Stimulated activated CD4-positive, alpha-beta T cell treated with anti-CD3 and anti-CD28 coated beads, Interleukin-15, amount 100 ng/mL, for 1 hour (primary cell): ENCODE measurements around the gene LONRF2.
"Not testable (repeated sequence)": the region's sequence is repeated elsewhere in the genome, so short reads cannot be mapped to it uniquely, and the experiment has no call there.

Experiments
- DNase-seq, 2 donors: peaks; one replicate each; pipeline ENCODE4 v3.0.0-alpha.2; 2020; ENCODE audit warnings: low read depth in 1 of 2, low spot score in 1 of 2

LONRF2 gene

DNA sequence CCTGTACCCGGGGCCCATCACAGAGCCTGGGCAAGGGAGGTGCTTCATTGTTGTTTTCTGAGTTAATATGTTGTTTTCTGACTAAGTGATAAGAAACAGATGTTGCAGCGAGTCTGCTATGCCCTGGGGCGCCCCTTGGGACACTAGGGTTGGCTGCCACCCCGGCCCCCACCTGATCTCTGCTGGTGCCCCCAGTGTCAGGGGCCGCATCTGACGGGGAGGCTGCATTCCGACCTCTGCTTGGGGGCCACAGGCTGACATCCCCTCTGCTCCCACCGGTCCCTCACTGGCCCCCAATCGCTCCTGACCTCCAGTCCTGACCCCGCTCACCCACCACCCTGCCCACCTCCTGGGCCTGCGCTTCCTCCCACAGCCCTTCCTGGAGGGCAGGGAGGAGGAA lies 65.9 kb downstream of the LONRF2 start:
- no peak for DNase-seq

DNA sequence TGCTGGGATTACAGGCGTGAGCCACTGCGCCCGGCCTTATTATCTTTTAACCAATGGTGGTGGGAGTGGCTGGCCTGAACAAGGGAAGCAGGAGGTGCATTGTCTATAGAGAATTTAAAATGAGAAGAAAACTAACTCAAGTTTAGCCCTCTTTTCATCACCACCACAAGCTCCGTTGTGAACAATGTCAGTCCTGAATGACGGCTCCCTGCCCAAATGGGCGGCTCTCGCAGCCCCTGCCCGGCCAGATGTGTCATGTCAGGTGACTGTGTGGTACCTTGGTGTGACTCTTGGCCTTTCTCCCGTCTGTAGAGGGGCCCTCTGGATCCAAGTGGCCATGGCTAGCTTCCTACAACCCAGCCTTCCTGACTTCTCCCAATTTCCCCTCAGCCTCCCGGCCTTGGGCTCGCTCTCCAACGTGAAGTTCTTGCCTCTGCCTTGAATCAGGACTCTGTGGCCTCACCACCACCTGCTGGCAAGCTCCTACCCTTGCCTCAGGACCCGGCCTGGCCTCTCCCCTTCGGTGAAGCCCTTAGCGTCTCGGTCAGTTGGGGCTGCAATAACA lies 67.6 kb downstream of the LONRF2 start:
- no peak for DNase-seq

DNA sequence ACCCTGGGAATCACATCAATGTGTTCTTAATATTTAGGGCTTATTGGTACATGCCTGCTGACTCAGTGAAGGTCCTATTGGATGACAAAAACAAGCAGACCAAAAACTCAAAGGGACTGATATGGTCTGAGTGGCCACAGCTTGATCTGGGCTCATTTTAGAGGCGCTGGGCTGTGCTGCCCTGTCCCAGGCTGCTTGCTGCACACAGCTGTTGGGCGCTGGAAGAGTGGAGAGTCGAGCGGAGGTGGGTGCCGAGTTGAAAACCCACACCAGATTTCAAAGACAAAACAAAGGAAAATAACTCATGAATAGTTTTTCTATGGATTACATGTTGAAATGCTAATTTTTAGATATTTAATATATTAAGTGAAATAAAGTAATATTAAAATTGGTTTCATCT lies 68.5 kb downstream of the LONRF2 start:
- no peak for DNase-seq

- no peak for DNase-seq
Observed at GRCh38 chr2:100252811-100253698, 69.2 kb downstream of the LONRF2 start.

GRCh38 chr2:100250645-100251044 lies 71.7 kb downstream of the LONRF2 start:
- no peak for DNase-seq

- no peak for DNase-seq
Observed at GRCh38 chr2:100248971-100249370, 73.3 kb downstream of the LONRF2 start.

GRCh38 chr2:100248556-100248955 lies 73.7 kb downstream of the LONRF2 start:
- not testable (repeated sequence) for DNase-seq

- DNase-seq, result no peak
Observed at GRCh38 chr2:100248044-100248330, 74.3 kb downstream of the LONRF2 start.

DNA sequence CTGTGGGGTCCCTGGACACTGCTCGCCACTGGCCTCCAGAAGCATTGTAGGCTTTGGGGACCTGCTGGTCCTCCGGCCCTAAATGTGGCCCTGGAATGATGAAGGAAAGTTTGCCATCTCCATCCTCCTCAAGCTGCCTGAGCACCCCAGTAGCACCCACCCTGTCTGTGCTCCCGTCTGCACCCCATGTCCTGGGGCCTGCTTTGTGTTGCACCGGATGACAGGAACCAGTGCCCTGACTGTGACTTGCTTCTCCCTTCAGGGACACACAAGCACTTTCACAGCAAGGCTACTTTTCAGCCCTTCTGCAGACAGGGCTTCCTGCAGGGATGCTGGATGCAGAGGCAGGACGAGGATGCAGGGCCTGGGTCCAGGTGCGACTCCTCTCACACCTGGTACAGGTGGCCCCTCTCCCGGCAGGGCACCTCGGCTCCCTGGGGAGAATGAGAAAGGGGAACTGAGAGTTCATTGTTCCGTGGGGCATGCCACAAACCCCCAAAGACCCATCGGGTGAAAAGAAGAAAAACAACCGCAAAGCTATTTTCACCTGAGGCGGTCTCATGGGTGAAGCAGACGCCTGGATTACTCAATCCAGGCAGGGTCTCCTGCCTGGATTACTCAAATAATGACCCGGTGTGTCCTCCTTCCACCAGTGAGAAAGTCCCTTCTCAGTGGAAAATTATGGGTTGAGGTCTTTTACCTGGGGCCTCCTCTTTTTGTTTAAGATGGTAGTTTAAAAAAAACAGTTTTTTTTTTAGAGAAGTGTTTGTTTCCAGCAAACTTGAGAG lies 74.9 kb downstream of the LONRF2 start:
- DNase-seq, result no peak

- DNase-seq, result no peak
Observed at GRCh38 chr2:100246163-100247145, 75.8 kb downstream of the LONRF2 start.

DNA sequence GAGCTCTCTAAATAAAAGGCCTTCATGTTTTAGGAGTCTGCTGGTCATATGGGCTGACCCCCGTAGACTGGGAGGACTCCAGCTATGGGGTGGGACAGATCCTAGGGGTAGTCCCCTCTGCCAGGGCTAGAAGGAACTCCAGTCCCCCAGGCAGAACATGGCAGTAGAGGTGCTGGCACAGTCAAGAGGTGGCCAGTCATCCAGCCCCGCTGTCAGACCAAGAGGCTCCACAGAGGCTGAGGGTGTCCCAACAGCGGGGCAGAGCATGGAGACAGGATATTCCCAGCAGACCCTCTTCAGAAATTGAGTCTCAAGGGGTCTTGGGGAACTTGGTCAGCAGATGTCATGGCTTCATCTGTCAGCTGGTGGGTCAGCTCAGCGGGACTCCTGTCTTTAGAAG lies 76.6 kb downstream of the LONRF2 start:
- no peak for DNase-seq

GRCh38 chr2:100244881-100245605 lies 77.3 kb downstream of the LONRF2 start:
- DNase-seq, result no peak

DNA sequence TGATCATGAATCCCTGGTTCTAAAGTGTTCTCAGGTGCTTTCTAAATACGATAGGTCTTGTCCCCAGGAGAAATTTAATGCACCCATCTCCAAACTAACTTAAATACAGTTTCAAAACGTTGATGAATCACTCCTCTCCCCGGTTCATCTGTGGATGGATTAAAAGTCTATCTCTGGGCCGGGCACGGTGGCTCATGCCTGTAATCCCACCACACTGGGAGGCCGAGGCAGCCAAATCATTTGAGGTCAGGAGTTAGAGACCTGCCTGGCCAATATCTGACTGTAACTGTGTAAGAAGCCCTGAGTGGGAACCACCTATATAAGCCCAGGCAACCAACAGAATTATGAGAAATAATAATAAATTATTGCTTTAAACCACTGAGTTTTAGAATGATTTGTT lies 78.7 kb downstream of the LONRF2 start:
- no peak for DNase-seq

DNA sequence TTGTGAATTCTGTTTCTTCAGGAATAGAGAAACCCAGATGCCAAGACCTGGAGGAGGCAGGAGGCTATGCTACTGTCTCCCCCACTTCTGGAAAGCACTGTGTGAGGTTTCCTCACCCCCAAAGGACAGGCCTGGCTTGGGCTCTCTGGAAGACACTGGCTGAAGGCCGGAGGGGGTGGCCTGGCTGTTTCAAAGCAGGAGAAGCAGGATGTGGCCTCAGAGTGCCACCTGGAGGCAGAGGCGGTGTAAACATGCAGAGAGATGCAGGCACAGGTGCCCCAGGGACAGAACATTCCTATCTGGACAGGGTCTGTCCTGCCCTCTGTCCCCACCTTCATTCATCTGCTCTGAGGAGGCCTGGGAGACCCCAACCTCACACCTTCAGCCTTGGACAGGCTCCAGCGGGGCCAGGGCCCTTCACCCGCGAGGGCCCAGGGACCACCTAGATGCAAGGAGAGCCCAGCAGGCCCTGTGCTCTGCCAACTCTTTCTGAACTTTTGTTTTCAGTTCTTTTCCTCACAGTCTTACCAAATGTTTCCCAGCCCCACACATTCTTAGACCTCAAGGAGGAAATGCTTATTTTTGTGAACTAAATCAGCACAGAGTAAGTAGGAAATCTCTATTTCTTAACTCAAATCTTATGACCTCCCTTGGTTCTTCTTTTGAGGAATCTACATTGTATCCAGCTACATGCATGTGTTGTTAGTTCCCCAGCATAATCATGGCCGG lies 79.2 kb downstream of the LONRF2 start:
- peak in 1 of 2 donors; percentile 37 for DNase-seq

GRCh38 chr2:100242476-100242875 lies 79.8 kb downstream of the LONRF2 start:
- DNase-seq, result no peak

DNA sequence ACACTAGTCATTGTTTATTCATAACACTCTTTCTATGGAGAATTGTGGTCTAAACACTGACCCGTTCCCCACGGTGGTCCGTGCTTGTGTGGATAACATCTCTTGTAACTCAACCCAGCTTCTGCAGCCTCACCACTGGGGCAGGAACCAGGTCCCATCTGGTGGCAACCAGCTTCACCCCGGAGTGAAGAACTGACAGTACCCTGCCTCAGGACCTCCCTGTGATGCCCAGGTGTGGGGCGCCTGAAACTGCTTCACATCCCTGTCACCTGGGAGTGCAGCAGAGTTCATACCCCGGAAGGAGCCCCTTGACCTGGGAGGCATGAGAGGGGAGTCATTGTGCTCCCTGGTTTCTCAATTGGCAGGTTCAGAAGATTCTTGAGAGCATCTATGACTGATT lies 81.1 kb downstream of the LONRF2 start:
- no peak for DNase-seq

GRCh38 chr2:100240386-100240785 lies 81.9 kb downstream of the LONRF2 start:
- DNase-seq, result no peak

GRCh38 chr2:100239486-100240210 lies 82.7 kb downstream of the LONRF2 start:
- no peak for DNase-seq

- no peak for DNase-seq
Observed at GRCh38 chr2:100238471-100238870, 83.8 kb downstream of the LONRF2 start.
